OCI-LY7 (cell line): Measurements from ENCODE around the gene MYL12A. TPM values are rescaled to one million over a fixed set of nuclear protein-coding genes. Genes with fewer than 3 reads are reported as not detected.

Experiments used
- BruUV-seq: library from RNA; stranded (reverse); fragments of 400-500 nt; replicated peaks from 2 replicates; lab custom pipeline; 2021; lab: Mats Ljungman, UMichigan
- CTCF ChIA-PET: fragments of 300-600 bp; sonication (Branson Sonifier 250); formaldehyde crosslinking; loops from one replicate; lab custom pipeline; 2022; ENCODE audit warnings: antibody characterized with exemption; ENCODE audit not compliant: unreplicated experiment; lab: Charles Lee
- POLR2A ChIA-PET: fragments of 300-600 bp; sonication (Branson Sonifier 250); formaldehyde crosslinking; loops from one replicate; lab custom pipeline; 2022; ENCODE audit warnings: antibody characterized with exemption; lab: Charles Lee
- DNase-seq: peaks from one replicate; pipeline ENCODE4 v3.0.0-alpha.2; 2015; ENCODE audit warnings: low spot score
- H2AFZ ChIP-seq: fragments of 200-600 bp; sonication (generic), shearing (Covaris generic); 2 replicates; pipeline ENCODE4 v1.6.1; 2014; ENCODE audit warnings: mild to moderate bottlenecking, antibody characterized with exemption, low read length, moderate library complexity
- H3K27ac ChIP-seq: fragments of 200-600 bp; sonication (generic); 2 replicates; pipeline ENCODE4 v1.5.1; 2014; ENCODE audit warnings: mixed run types, low read depth, mild to moderate bottlenecking, moderate library complexity, low read length, inconsistent platforms; ENCODE audit not compliant: poor library complexity, severe bottlenecking
- H3K36me3 ChIP-seq: fragments of 200-600 bp; sonication (generic); 2 replicates; pipeline ENCODE4 v1.6.1; 2014; ENCODE audit warnings: mild to moderate bottlenecking, antibody characterized with exemption, low read length, moderate library complexity, mixed read lengths; ENCODE audit not compliant: insufficient read depth
- H3K4me1 ChIP-seq: fragments of 200-600 bp; sonication (generic); 2 replicates; pipeline ENCODE4 v1.5.1; 2014; ENCODE audit warnings: mild to moderate bottlenecking, low read length; ENCODE audit not compliant: insufficient read depth, poor library complexity, severe bottlenecking
- H3K4me2 ChIP-seq: fragments of 200-600 bp; sonication (generic); 2 replicates; pipeline ENCODE4 v1.6.1; 2014; ENCODE audit warnings: mild to moderate bottlenecking, low read length
- H3K4me3 ChIP-seq: fragments of 200-600 bp; sonication (generic); 2 replicates; pipeline ENCODE4 v1.5.1; 2014; ENCODE audit warnings: mild to moderate bottlenecking, low read depth, low read length; ENCODE audit not compliant: poor library complexity, severe bottlenecking
- H3K79me2 ChIP-seq: fragments of 200-600 bp; sonication (generic); 2 replicates; pipeline ENCODE4 v1.6.1; 2016; ENCODE audit warnings: low read depth, mild to moderate bottlenecking, low read length, moderate library complexity, mixed read lengths; ENCODE audit not compliant: insufficient read depth
- H3K9me2 ChIP-seq: fragments of 200-600 bp; sonication (generic); 2 replicates; pipeline ENCODE4 v1.6.1; 2016; ENCODE audit warnings: mild to moderate bottlenecking, low read length, mixed read lengths; ENCODE audit not compliant: insufficient read depth
- H3K9me3 ChIP-seq: fragments of 200-600 bp; sonication (generic); 2 replicates; pipeline ENCODE4 v1.6.1; 2014; ENCODE audit warnings: mild to moderate bottlenecking, mixed run types, low read length, mixed read lengths
- H4K20me1 ChIP-seq: fragments of 200-600 bp; sonication (generic); 2 replicates; pipeline ENCODE4 v1.6.1; 2014; ENCODE audit warnings: mild to moderate bottlenecking, antibody characterized with exemption, low read length, moderate library complexity, mixed read lengths; ENCODE audit not compliant: insufficient read depth
- CTCF ChIP-seq: fragments of 200-600 bp; sonication (generic); conservative IDR thresholded peaks from 2 replicates; pipeline ENCODE4 v1.5.1; 2014; ENCODE audit warnings: mild to moderate bottlenecking, antibody characterized with exemption, low read length, moderate library complexity, mixed read lengths
- EZH2phosphoT487 ChIP-seq: fragments of 200-600 bp; sonication (generic); IDR thresholded peaks from 2 replicates; pipeline ENCODE4 v1.6.1; 2018; ENCODE audit warnings: low read depth, borderline replicate concordance, mild to moderate bottlenecking, mixed run types, antibody characterized with exemption, low read length, moderate library complexity, mixed read lengths
- intact Hi-C: fragments of 100-400 bp; cut with micrococcal nuclease; formaldehyde crosslinking; loops from one replicate; pipeline ENCODE4 v1.10.0; 2022; ENCODE audit not compliant: unreplicated experiment
- total RNA-seq, 2 experiments: library from RNA; depleted of rRNA in 1 of 2; stranded (reverse); fragments of >200 nt in 1 of 2; shearing (Covaris generic) in 1 of 2; gene quantifications; 2 replicates each; pipeline ENCODE4 v1.2.3, GENCODE V29; 2014 to 2022

MYL12A gene
- total RNA-seq, 2 experiments from 2014 or later, result 301 to 423 TPM

- peak; percentile 67 for DNase-seq
- Histone ChIP-seq H2AFZ (no peak overlapping the region), H3K79me2 (peaks cover 83% of the 10 kb centered on the region), H4K20me1 (peaks cover 21% of the 10 kb centered on the region), H3K4me1 (peaks cover 60% of the 10 kb centered on the region), H3K9me2 (no peaks in the 10 kb centered on the region), H3K4me2 (peak overlapping the region; percentile 72), H3K4me3 (peak overlapping the region; percentile 81), H3K9me3 (no peaks in the 10 kb centered on the region), H3K36me3 (peaks cover 45% of the 10 kb centered on the region), H3K27ac (peak overlapping the region; percentile 84)
- TF ChIP-seq EZH2phosphoT487 (no peak), CTCF (no peak)
- TSS peak; percentile 77 for BruUV-seq
- ChIA-PET CTCF (no interaction called here), POLR2A (interaction anchor here (0.6 to 4.0 kb wide), 10 partner anchors 11 to 336 kb away, joined by 3 to 50 read pairs (median 4); no protein-coding TSS in a partner anchor)
- intact Hi-C loops, result loop anchor here (5.0 kb wide), 2 partner anchors 332 to 677 kb away; partner anchors contain the start of genes METTL4 and NDC80
Observed at GRCh38 chr18:3248658-3249359, 1.2 kb downstream of the MYL12A start.

- Histone ChIP-seq H3K4me1 (peaks cover 59% of the 10 kb centered on the region), H3K9me2 (no peaks in the 10 kb centered on the region), H3K36me3 (peaks cover 61% of the 10 kb centered on the region), H2AFZ (no peak overlapping the region), H4K20me1 (peaks cover 21% of the 10 kb centered on the region), H3K4me3 (peak overlapping the region; percentile 33), H3K79me2 (peaks cover 83% of the 10 kb centered on the region), H3K27ac (no peak overlapping the region), H3K4me2 (peak overlapping the region; percentile 49), H3K9me3 (no peaks in the 10 kb centered on the region)
- no peak for DNase-seq
- TF ChIP-seq EZH2phosphoT487, result no peak
- TF ChIP-seq CTCF, result no peak
- CTCF ChIA-PET, result no interaction called here
- intact Hi-C loops, result no loop called here
- no TSS peak for BruUV-seq
- POLR2A ChIA-PET, result interaction anchor here (0.5 to 2.6 kb wide), 10 partner anchors 9 to 289 kb away, joined by 3 to 13 read pairs (median 3); no protein-coding TSS in a partner anchor
Observed at GRCh38 chr18:3250237-3251107, 2.9 kb downstream of the MYL12A start.
